ENCODE data around the gene FAM81B. TPM values are rescaled to one million over a fixed set of nuclear protein-coding genes. Genes with fewer than 3 reads are reported as not detected.

The FAM81B gene
- total RNA-seq, 1 experiment from 2014 or later: not detected

DNA sequence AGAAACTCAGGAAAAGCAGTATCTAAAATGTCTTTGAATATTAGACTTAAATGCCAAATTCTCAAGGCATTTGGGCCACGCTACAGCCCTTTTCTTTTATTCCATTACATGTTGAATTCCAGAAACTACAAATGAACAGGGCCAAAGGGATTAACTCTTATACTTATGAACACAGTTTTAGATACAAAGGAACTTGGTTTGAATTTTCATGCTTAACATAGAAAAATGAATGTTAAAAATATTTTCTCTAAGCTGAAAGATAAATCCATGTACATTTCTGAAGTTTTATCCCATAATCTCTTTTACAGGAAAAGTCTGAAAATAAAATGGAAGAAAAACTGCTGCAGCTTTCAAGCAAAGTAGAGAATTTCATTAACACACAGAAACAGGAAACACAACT is 56.8 kb downstream of the FAM81B start:
- no peaks in the 10 kb centered on the region for H3K9me3 Mint-ChIP-seq (ENCODE audit: unreplicated experiment)
- Histone ChIP-seq H3K9me3 (no peaks in the 10 kb centered on the region), H3K27me3 (replicated peaks; ENCODE audit: control insufficient read depth, insufficient read depth, low read length) (no peaks in the 10 kb centered on the region), H3K4me3 (ENCODE audit: low read depth, low read length) (no peak overlapping the region), H3K4me1 (no peaks in the 10 kb centered on the region), H3K36me3 (ENCODE audit: control insufficient read depth, insufficient read depth, low read length) (no peaks in the 10 kb centered on the region)
- H3K4me1 Mint-ChIP-seq (ENCODE audit: low read depth, unreplicated experiment): no peaks in the 10 kb centered on the region
- no peak for TF ChIP-seq CTCF (IDR thresholded peaks at IDR 0.05; ENCODE audit: insufficient read depth in 1 of 2, low read depth in 1 of 2, low read length in 1 of 2, severe bottlenecking in 1 of 2, unreplicated experiment in 1 of 2)
- CTCF ChIA-PET: no interaction called here
- no peaks in the 10 kb centered on the region for H3K36me3 Mint-ChIP-seq (ENCODE audit: insufficient read depth, unreplicated experiment)
- no peak for DNase-seq
- POLR2A ChIA-PET: no interaction called here
- no TSS peak for BruUV-seq (replicated peaks)
- no peak overlapping the region for H3K27ac Mint-ChIP-seq (ENCODE audit: unreplicated experiment)
- H3K27me3 Mint-ChIP-seq (ENCODE audit: insufficient read depth, unreplicated experiment): peaks cover 3% of the 10 kb centered on the region
- intact Hi-C loops (cut with micrococcal nuclease; ENCODE audit: unreplicated experiment): loop anchor here (10.0 kb wide), 1 partner anchor 163 kb away; the partner anchor contains the start of gene MCTP1
- H3K4me3 Mint-ChIP-seq (ENCODE audit: unreplicated experiment): no peak overlapping the region

- Histone ChIP-seq H3K36me3 (ENCODE audit: control insufficient read depth, insufficient read depth, low read length) (no peaks in the 10 kb centered on the region), H3K4me1 (no peaks in the 10 kb centered on the region), H3K4me3 (ENCODE audit: low read depth, low read length) (no peak overlapping the region), H3K27me3 (replicated peaks; ENCODE audit: control insufficient read depth, insufficient read depth, low read length) (no peaks in the 10 kb centered on the region), H3K9me3 (no peaks in the 10 kb centered on the region)
- Mint-ChIP-seq H3K4me1 (ENCODE audit: low read depth, unreplicated experiment) (no peaks in the 10 kb centered on the region), H3K9me3 (ENCODE audit: unreplicated experiment) (no peaks in the 10 kb centered on the region), H3K27ac (ENCODE audit: unreplicated experiment) (no peak overlapping the region), H3K27me3 (ENCODE audit: insufficient read depth, unreplicated experiment) (peaks cover 3% of the 10 kb centered on the region), H3K36me3 (ENCODE audit: insufficient read depth, unreplicated experiment) (no peaks in the 10 kb centered on the region), H3K4me3 (ENCODE audit: unreplicated experiment) (no peak overlapping the region)
- ChIA-PET CTCF (no interaction called here), POLR2A (no interaction called here)
- BruUV-seq (replicated peaks): no TSS peak
- no peak for TF ChIP-seq CTCF (IDR thresholded peaks at IDR 0.05; ENCODE audit: insufficient read depth in 1 of 2, low read depth in 1 of 2, low read length in 1 of 2, severe bottlenecking in 1 of 2, unreplicated experiment in 1 of 2)
- intact Hi-C loops (cut with micrococcal nuclease; ENCODE audit: unreplicated experiment): loop anchor here (10.0 kb wide), 1 partner anchor 164 kb away; the partner anchor contains the start of gene MCTP1
- no peak for DNase-seq
Observed at GRCh38 chr5:95448789-95449188, 57.6 kb downstream of the FAM81B start.

- no peaks in the 10 kb centered on the region for H3K4me1 ChIP-seq
- no peak overlapping the region for H3K4me3 Mint-ChIP-seq (ENCODE audit: unreplicated experiment)
- no peaks in the 10 kb centered on the region for H3K9me3 Mint-ChIP-seq (ENCODE audit: unreplicated experiment)
- no peak for DNase-seq
- H3K36me3 ChIP-seq (ENCODE audit: control insufficient read depth, insufficient read depth, low read length): no peaks in the 10 kb centered on the region
- no TSS peak for BruUV-seq (replicated peaks)
- no peaks in the 10 kb centered on the region for H3K27me3 ChIP-seq (replicated peaks; ENCODE audit: control insufficient read depth, insufficient read depth, low read length)
- CTCF ChIA-PET: no interaction called here
- no peak for TF ChIP-seq CTCF (IDR thresholded peaks at IDR 0.05; ENCODE audit: insufficient read depth in 1 of 2, low read depth in 1 of 2, low read length in 1 of 2, severe bottlenecking in 1 of 2, unreplicated experiment in 1 of 2)
- intact Hi-C loops (cut with micrococcal nuclease; ENCODE audit: unreplicated experiment): loop anchor here (10.0 kb wide), 1 partner anchor 165 kb away; the partner anchor contains the start of gene MCTP1
- no peak overlapping the region for H3K27ac Mint-ChIP-seq (ENCODE audit: unreplicated experiment)
- POLR2A ChIA-PET: no interaction called here
- no peak overlapping the region for H3K4me3 ChIP-seq (ENCODE audit: low read depth, low read length)
- no peaks in the 10 kb centered on the region for H3K4me1 Mint-ChIP-seq (ENCODE audit: low read depth, unreplicated experiment)
- no peaks in the 10 kb centered on the region for H3K9me3 ChIP-seq
- H3K27me3 Mint-ChIP-seq (ENCODE audit: insufficient read depth, unreplicated experiment): no peaks in the 10 kb centered on the region
- no peaks in the 10 kb centered on the region for H3K36me3 Mint-ChIP-seq (ENCODE audit: insufficient read depth, unreplicated experiment)
Observed at GRCh38 chr5:95449460-95449859, 58.3 kb downstream of the FAM81B start.
